ENCODE measurements around the gene NEK6.

DNA sequence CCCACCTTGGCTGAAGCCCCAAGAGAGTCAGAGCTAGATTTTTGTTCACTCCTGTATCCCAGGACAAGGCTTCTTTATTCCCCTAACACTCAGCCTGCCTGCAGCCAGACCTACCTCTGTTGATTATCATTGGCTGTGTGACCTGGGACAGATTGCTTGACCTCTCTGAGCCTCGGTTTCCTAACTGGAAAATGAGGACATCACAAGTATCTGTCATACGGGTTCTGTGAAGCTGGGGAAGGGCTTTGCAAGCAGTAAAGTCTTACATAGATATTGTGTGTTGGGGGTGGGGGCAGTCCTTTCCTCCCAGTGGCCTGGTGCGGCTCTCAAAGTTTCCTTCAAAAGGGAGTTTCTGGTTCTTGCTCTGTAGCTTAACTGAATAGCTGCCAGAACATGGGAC is 2.5 kb upstream of the NEK6 start:
- TF ChIP-seq, protein P1, sequence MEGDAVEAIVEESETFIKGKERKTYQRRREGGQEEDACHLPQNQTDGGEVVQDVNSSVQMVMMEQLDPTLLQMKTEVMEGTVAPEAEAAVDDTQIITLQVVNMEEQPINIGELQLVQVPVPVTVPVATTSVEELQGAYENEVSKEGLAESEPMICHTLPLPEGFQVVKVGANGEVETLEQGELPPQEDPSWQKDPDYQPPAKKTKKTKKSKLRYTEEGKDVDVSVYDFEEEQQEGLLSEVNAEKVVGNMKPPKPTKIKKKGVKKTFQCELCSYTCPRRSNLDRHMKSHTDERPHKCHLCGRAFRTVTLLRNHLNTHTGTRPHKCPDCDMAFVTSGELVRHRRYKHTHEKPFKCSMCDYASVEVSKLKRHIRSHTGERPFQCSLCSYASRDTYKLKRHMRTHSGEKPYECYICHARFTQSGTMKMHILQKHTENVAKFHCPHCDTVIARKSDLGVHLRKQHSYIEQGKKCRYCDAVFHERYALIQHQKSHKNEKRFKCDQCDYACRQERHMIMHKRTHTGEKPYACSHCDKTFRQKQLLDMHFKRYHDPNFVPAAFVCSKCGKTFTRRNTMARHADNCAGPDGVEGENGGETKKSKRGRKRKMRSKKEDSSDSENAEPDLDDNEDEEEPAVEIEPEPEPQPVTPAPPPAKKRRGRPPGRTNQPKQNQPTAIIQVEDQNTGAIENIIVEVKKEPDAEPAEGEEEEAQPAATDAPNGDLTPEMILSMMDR (IDR thresholded peaks at IDR 0.05; ENCODE audit: low read depth, low read length) = no peak
- no peak for TF ChIP-seq EZH2phosphoT487 (IDR thresholded peaks at IDR 0.05; ENCODE audit: low read depth)
